ENCODE measurements around the gene PREX1. TPM values are rescaled to one million over a fixed set of nuclear protein-coding genes. Genes with fewer than 3 reads are reported as not detected.

PREX1 gene
- total RNA-seq, 1 donor from 2014 or later: 248 TPM

DNA sequence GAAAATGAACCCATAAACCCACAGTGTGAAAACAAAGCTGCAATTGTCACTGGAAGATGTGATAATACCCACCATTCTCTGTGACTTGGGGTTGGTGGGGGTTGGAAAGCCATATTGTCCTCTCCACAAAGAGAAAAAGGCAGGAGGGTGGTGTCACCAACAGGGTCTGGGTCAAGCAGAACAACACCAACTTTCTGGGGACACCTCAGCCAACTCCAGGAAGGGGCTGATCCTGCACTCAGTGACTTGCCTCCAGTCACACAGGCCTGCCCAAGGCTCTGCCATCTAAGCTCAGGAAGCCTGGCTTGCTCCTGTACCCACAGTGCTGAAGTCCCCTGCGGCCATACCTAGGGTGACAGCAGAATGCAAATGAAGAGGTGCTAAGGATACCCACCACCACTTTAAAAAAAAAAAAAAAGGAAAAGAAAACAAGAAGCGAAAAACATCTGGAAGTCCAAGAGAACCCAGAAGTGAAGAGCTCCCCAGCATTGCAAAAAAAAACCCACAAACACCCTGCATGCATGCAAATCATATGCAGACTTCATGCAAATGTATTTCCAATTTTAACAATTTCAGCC, 110.6 kb downstream of the PREX1 start:
- Mint-ChIP-seq H3K27ac (ENCODE audit: unreplicated experiment) (no peak overlapping the region), H3K27me3 (ENCODE audit: unreplicated experiment) (peaks cover 19% of the 10 kb centered on the region), H3K4me1 (ENCODE audit: unreplicated experiment) (peaks cover 40% of the 10 kb centered on the region), H3K4me3 (ENCODE audit: unreplicated experiment) (no peak overlapping the region), H3K9me3 (ENCODE audit: unreplicated experiment) (no peaks in the 10 kb centered on the region), H3K36me3 (ENCODE audit: low read depth, unreplicated experiment) (peaks cover 51% of the 10 kb centered on the region)
- TF ChIP-seq, protein P1, sequence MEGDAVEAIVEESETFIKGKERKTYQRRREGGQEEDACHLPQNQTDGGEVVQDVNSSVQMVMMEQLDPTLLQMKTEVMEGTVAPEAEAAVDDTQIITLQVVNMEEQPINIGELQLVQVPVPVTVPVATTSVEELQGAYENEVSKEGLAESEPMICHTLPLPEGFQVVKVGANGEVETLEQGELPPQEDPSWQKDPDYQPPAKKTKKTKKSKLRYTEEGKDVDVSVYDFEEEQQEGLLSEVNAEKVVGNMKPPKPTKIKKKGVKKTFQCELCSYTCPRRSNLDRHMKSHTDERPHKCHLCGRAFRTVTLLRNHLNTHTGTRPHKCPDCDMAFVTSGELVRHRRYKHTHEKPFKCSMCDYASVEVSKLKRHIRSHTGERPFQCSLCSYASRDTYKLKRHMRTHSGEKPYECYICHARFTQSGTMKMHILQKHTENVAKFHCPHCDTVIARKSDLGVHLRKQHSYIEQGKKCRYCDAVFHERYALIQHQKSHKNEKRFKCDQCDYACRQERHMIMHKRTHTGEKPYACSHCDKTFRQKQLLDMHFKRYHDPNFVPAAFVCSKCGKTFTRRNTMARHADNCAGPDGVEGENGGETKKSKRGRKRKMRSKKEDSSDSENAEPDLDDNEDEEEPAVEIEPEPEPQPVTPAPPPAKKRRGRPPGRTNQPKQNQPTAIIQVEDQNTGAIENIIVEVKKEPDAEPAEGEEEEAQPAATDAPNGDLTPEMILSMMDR (IDR thresholded peaks at IDR 0.05; ENCODE audit: unreplicated experiment): no peak
- DNase-seq (ENCODE audit: low spot score): no peak

- no peak overlapping the region for H3K4me3 Mint-ChIP-seq (ENCODE audit: unreplicated experiment)
- H3K36me3 Mint-ChIP-seq (ENCODE audit: low read depth, unreplicated experiment): peaks cover 50% of the 10 kb centered on the region
- H3K27ac Mint-ChIP-seq (ENCODE audit: unreplicated experiment): no peak overlapping the region
- peaks cover 42% of the 10 kb centered on the region for H3K4me1 Mint-ChIP-seq (ENCODE audit: unreplicated experiment)
- peaks cover 17% of the 10 kb centered on the region for H3K27me3 Mint-ChIP-seq (ENCODE audit: unreplicated experiment)
- no peaks in the 10 kb centered on the region for H3K9me3 Mint-ChIP-seq (ENCODE audit: unreplicated experiment)
- TF ChIP-seq, protein P1 (IDR thresholded peaks at IDR 0.05; ENCODE audit: unreplicated experiment): no peak
- DNase-seq (ENCODE audit: low spot score): no peak
These were observed 111.3 kb downstream of the PREX1 start for GRCh38 chr20:48716541-48716940.

- TF ChIP-seq, protein P1 (IDR thresholded peaks at IDR 0.05; ENCODE audit: unreplicated experiment): no peak
- peaks cover 20% of the 10 kb centered on the region for H3K27me3 Mint-ChIP-seq (ENCODE audit: unreplicated experiment)
- no peak overlapping the region for H3K4me3 Mint-ChIP-seq (ENCODE audit: unreplicated experiment)
- DNase-seq (ENCODE audit: low spot score): no peak
- H3K36me3 Mint-ChIP-seq (ENCODE audit: low read depth, unreplicated experiment): peaks cover 46% of the 10 kb centered on the region
- H3K27ac Mint-ChIP-seq (ENCODE audit: unreplicated experiment): no peak overlapping the region
- H3K9me3 Mint-ChIP-seq (ENCODE audit: unreplicated experiment): no peaks in the 10 kb centered on the region
- peaks cover 42% of the 10 kb centered on the region for H3K4me1 Mint-ChIP-seq (ENCODE audit: unreplicated experiment)
These were observed 111.7 kb downstream of the PREX1 start for GRCh38 chr20:48716086-48716485.

- H3K4me1 Mint-ChIP-seq (ENCODE audit: unreplicated experiment): peaks cover 38% of the 10 kb centered on the region
- TF ChIP-seq, protein P1 (IDR thresholded peaks at IDR 0.05; ENCODE audit: unreplicated experiment): no peak
- no peak for DNase-seq (ENCODE audit: low spot score)
- no peak overlapping the region for H3K27ac Mint-ChIP-seq (ENCODE audit: unreplicated experiment)
- H3K36me3 Mint-ChIP-seq (ENCODE audit: low read depth, unreplicated experiment): peaks cover 41% of the 10 kb centered on the region
- H3K4me3 Mint-ChIP-seq (ENCODE audit: unreplicated experiment): no peak overlapping the region
- H3K9me3 Mint-ChIP-seq (ENCODE audit: unreplicated experiment): no peaks in the 10 kb centered on the region
- peaks cover 18% of the 10 kb centered on the region for H3K27me3 Mint-ChIP-seq (ENCODE audit: unreplicated experiment)
These were observed 113.0 kb downstream of the PREX1 start for GRCh38 chr20:48714764-48715163.

- TF ChIP-seq, protein P1 (IDR thresholded peaks at IDR 0.05; ENCODE audit: unreplicated experiment): no peak
- no peak for DNase-seq (ENCODE audit: low spot score)
- Mint-ChIP-seq H3K27me3 (ENCODE audit: unreplicated experiment) (peaks cover 19% of the 10 kb centered on the region), H3K4me3 (ENCODE audit: unreplicated experiment) (peak overlapping the region; percentile 51), H3K27ac (ENCODE audit: unreplicated experiment) (no peak overlapping the region), H3K4me1 (ENCODE audit: unreplicated experiment) (peaks cover 35% of the 10 kb centered on the region), H3K9me3 (ENCODE audit: unreplicated experiment) (no peaks in the 10 kb centered on the region), H3K36me3 (ENCODE audit: low read depth, unreplicated experiment) (peaks cover 57% of the 10 kb centered on the region)
These were observed 115.9 kb downstream of the PREX1 start for GRCh38 chr20:48711696-48712464.
